HG03520 (cell line): ENCODE results near the gene SEZ6L2.

Experiments used
- ATAC-seq: cut with Tn5 transposase; IDR thresholded peaks from one replicate; pipeline ENCODE4 v1.9.1; 2021; ENCODE audit warnings: mild to moderate bottlenecking, moderate library complexity; ENCODE audit not compliant: unreplicated experiment

Gene SEZ6L2

DNA sequence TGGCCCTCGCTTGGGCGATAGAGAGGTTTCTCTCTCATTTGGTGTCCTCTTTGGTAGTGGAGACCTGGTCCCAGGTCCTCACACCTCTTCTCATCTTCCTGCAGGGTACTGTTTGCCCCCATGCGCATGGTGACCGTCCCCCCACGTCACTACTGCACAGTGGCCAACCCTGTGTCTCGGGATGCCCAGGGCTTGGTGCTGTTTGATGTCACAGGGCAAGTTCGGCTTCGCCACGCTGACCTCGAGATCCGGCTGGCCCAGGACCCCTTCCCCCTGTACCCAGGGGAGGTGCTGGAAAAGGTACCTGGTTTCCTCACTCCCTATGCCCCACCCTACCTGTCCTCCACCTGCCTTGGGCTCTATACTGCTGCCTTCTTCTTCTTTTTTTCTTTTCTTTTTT lies 68.6 kb downstream of the SEZ6L2 start:
- no peak for ATAC-seq

DNA sequence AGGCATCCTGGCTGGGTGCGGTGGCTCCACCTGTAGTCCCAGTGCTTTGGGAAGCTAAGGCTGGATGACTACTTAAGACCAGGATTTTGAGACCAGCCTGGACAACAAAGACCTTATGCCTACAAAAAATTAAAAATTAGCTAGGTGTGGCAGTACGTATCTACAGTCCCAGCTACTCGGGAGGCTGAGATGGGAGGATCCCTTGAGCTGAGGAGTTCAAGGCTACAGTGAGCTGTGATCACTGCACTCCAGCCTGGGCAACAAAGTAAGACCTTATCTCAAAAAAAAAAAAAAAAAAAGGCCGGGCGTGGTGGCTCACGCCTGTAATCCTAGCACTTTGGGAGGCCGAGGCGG lies 73.0 kb downstream of the SEZ6L2 start:
- no peak for ATAC-seq

DNA sequence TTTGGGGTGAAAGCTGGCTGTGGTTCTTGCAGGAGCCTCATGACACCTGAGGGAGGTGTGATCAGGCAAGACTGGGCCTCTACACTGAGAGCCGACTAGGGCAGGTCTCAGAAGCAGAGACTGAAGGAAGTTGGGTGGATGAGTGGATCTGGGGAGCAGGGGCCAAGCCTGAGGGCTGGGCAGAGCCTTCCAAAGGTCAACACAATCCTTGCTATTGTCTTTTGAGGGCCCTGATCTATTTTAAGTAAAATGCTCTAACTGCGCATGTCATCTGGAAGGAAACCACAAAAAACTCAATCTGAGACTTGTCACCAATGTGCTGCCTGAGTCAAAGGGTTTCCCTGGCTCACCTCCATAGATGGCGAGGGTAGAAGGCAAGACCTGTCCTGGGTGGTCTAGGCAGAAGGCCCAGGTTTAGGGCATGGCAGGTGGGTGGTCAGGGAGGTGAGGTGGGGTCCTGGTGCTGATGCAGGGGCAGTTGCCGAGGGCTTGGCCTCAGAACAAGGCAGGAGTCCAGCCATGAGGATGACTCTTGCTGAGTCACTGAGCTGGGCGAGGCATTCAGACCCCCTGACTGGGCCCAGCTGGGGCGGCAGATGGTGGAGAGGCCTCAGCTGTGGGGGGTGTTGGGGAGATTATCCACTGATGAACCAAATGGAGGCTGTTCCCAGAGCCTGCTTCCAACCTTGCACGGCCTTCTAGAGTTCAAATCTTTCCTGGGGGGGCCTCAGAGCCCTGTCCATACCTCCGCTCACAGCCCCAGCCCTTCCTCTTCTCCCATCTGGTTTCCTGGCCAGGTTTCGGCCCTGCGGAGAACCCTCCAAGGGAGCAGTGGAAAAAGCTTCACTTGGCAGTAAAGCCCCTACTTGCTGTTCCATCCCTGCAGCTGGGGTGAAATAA lies 74.0 kb downstream of the SEZ6L2 start:
- no peak for ATAC-seq

DNA sequence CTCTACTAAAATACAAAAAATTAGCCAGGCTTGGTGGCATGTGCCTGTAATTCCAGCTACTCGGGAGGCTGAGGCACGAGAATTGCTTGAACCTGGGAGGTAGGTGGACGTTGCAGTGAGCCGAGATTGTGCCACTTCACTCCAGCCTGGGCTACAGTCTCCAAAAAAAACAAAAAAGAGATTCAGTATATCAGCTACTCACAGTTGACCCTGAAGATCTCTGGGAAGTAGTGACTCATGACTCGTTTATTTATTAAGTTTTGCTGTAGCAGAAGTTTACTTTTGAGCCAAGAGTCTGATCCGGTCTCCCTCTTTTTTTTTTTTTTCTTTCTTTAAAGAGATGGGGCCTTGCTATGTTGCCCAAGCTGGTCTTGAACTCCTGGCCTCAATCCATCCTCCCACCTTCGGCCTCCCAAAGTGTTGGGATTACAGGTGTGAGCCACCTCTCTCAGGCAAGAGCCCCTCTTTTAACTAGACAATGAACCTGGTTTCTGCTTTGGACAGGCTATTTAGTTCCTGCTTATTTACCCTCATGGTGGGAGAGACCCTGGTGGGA lies 74.7 kb downstream of the SEZ6L2 start:
- no peak for ATAC-seq

DNA sequence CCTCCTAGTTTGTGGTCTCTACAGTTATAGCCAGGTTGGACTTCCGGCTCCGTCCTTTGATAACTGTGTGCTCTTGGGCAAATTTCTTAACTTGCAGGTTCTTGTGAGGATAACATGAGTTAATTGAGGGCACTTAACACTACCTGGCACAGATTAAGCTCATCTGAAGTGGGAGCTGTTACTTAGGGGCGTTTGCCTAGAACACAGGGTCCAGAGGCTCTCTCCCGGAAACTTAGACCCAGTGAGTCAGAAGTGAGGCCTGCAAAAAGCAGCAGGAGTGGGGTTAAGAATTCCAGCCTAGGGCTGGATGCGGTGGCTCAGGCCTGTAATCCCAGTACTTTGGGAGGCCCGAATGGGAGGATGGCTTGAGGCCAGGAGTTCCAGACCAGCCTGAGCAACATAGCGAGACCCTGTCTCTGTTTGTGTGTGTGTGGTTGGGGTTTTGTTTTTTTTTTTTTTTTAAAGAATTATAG lies 77.7 kb downstream of the SEZ6L2 start:
- no peak for ATAC-seq
